HG03097 (cell line): Measurements from ENCODE around the gene IRX6.

Source experiments
- ATAC-seq: cut with Tn5 transposase; IDR thresholded peaks from one replicate; pipeline ENCODE4 v1.9.1; 2021; ENCODE audit not compliant: unreplicated experiment, low FRiP score

The IRX6 gene

DNA sequence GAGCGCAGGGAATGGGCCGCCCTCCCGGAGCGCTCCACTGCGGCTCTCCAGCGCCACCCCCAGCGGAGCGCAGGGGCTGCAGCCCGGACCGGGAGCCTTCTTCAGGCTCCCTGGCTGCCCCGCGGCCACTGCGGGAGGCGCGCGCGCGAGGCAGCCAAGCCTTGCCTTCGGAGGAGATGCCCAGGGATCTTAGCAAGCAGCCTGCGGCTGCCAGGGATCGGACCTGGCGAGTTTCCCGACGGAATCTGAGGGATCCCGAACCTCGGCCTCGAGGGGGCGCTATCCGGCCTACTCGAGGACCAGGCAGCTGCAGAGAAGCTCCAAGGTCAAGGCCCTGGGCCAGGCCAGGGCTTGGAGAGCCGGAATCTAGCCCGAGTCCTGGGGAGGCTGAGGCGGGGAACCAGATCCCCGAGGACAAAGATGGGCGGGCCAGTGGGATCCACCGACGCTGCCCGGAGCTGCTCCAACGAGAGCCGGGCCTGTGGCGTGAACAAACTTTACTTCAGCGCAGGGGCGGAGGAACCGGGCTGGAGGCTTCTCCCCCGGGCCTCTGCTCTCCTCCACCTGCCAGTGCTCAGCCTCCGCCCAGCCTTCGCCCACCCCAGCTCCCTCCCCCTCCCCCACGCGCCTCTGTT, at the start of gene IRX6:
Gene IRX6, plus strand, starts transcription at position 567 of the 635 bp plus-strand sequence. CDS start 889 bp downstream, outside the sequence.
- no peak for ATAC-seq

DNA sequence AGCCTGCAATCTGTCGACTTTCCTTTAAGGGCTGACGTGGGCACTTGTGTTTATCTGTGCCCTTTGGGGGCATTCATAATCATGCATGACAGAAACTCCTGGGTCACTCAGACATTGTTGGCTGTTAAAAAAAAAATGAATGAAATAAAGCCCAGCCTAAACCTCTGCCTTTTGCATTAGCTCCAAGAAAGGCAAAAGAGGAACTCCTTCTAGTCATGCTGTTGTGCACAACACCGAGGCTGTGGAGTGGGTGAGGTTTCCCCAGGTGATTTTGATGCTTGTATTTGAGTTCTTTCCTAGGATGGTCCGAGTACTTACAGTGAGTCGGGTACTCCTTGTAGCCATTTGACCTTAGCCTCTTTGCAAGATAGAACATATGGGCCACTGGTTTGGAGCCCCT, 49.6 kb upstream of the IRX6 start:
- ATAC-seq, result no peak

- no peak for ATAC-seq
These were observed 48.8 kb upstream of the IRX6 start for GRCh38 chr16:55275167-55275566.

DNA sequence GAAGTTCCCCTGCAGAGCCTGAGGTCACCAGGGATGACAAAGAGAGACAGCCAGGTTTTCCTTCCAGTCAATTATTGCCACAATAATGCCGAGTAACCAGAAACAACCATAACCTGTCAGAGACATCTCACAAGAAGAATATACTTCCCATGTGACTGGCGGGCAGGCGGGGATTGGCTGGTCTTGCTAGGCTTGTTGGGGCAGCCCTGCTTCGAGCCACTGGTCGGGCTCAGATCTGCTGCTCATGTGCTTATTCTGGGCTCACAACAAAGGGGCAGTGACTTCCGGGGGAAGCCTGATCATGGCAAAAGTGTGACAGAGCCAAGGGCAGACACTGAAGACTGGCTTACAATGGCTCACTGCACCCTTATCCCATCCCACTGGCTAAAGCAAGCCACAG, 48.1 kb upstream of the IRX6 start:
- no peak for ATAC-seq

GRCh38 chr16:55277536-55277935, 46.5 kb upstream of the IRX6 start:
- no peak for ATAC-seq

DNA sequence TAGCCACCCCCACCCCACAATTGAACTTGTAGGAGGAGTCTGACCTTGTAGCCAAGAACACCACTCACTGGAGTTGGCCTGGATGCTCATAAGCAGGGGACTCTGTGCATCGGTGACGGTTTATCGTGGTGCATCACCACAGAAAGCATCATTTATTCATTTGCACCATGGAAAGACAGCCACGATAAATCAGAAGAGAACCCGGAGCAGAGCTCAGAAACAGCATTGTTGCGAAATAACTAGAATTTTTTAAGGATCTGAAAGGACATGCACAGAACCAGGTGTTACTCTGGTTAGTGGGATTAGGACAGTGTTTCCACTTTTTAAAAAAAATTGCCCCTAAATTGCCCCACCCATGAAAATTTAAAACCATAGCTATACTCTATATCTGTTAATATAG, 44.4 kb upstream of the IRX6 start:
- ATAC-seq, result no peak

DNA sequence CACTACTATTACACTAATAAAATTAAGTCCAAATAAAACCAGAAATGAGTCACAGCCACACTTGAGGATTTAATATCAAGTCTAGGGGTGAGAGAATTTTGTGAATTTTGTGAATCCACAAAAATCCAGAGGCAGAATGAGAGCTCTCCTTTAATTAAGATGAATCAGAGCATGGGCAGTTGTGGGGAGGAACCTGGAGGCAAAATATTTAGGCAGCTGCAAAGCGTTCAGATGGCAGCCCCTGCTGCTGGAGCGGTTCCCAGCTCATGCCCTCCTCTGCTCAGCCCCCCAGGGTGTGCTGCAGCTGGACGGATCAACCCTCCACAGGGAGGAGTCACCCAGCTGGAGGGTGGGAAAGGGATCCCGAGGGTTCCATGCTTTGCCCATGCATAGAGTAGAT, 43.4 kb upstream of the IRX6 start:
- ATAC-seq, result no peak

DNA sequence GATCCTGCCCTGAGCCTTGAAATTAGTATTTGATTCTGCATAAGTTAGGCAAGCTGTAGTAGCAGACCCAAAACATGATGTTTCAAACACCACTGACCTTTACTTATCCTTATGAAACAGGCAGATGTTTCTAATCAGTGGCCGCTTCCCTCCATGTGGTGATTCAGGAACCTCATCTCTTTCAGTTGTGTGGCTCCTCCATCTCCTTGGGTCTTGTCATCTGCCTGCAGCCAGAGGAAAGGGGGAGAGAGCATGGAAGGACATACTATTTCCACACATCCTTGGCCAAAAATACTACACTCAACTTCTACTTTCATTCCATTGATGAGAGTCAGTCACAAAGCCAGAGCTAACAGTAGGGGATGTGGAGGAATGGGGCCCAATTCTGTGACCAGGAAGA, 41.6 kb upstream of the IRX6 start:
- ATAC-seq, result no peak

GRCh38 chr16:55283812-55284717, 39.9 kb upstream of the IRX6 start:
- ATAC-seq, result no peak

DNA sequence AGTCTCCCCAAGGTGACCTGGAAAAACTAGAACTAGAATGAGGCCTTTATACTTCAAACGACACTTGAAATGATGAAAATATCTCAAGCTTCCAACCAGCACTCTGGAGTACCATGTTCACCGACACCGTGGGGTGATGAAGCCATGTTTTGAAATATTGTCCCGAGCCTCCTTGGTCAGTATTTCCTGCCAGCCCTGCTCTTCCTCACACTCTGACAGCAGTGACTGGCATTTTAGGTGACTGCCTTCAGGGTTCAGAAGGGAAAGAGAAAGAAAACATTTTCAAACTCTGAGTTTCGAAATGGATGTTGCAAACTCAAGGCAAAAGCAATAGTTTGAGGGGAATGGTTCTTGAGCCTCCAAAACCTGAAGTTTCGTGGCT, 39.3 kb upstream of the IRX6 start:
- ATAC-seq, result no peak

GRCh38 chr16:55285586-55285985, 38.4 kb upstream of the IRX6 start:
- no peak for ATAC-seq

DNA sequence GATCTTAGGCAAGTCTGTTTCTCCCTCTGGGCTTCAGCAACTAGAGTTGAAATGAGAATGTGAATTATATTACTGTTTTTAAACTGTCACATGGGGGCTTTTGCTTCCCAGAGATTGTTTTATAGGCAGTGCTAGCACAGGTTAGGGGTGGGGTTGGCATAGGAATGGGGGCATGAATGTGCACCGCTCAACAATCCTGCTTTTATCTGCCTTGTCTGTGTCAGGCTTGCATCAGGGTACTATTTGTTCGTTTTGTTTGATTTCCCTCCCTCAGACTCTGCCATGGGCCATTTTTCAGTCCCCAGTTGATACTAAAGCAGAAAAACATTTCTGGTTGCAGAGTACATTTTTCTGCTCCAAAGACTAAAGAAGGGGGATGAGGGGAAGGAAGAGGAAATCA, 34.6 kb upstream of the IRX6 start:
- ATAC-seq, result no peak

- no peak for ATAC-seq
These were observed 32.2 kb upstream of the IRX6 start for GRCh38 chr16:55291847-55292246.

DNA sequence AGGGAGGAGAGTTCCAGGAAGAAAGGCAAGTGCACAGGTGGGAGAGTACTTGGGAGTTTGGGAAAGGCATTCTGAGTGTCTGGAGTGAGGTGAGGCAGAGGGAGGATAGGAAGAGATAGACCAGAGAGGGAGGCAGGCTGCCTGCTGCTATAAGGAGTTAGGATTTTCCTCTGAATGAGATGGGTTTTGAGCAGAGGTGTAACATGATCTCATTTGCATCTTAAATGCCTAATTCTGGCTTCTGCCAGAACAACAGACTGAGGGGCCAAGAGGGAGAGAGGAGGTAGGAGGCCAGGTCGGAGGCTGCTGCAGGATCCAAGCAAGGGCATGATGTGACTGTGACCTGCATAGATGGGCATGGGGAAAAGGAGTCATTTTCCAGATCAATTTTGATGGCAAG, 31.5 kb upstream of the IRX6 start:
- ATAC-seq, result no peak

- ATAC-seq, result no peak
These were observed 29.9 kb upstream of the IRX6 start for GRCh38 chr16:55294129-55294528.

DNA sequence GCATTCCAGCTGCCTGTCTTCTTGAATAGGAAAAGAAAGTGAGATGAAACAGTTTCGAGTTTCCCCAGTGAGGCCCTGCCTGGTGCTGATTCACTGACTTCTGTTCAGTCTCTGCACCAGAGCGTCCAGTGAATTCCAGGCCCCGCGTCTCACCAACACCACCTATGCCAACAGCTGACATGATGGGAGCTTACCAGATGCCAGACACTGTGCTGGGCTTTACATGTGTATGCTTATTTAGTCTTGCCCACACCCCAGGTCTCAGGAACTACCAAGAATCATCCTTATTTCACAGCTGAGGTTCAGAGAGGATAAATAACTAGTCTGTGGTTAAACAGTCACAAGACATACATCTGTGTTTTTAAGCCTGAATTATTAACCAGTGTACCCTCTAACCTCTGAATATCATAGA, 29.1 kb upstream of the IRX6 start:
- ATAC-seq, result no peak

DNA sequence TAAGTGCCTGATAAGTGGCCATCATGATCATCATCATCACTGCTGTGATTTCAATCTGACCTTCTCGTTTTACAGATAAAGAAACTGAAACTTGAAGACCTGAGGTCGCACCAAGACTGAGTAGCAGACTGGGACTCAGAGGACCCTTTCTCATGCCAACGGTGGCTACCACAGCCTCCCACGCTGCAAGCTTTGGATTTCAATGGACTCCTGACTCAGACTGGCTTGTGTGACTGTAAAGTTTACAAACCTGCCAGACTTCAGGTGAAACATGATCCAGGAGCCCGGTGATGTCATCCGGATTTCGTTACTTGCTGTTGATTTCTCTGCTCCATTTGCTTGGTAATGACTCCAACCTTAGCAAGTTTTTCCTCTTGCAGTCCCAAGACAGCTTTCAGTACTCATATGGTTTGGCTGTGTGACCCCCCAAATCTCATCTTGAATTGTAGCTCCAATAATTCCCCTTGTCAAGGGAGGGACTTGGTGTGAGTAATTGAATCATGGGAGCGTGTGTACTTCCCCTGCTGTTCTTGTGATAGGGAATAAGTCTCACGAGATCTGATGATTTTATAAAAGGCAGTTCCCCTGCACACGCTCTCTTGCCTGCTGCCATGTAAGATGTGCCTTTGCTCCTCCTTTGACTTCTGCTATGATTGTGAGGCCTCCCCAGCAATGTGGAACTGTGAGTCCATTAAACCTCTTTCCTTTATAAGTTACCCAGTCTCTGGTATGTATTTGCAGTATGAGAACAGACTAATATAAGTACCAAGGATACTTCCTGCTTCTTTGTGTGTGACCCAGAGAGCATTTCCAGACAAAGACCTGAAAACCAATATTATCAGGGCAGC, 26.7 kb upstream of the IRX6 start:
- ATAC-seq, result no peak

- no peak for ATAC-seq
These were observed 26.0 kb upstream of the IRX6 start for GRCh38 chr16:55297910-55298479.

DNA sequence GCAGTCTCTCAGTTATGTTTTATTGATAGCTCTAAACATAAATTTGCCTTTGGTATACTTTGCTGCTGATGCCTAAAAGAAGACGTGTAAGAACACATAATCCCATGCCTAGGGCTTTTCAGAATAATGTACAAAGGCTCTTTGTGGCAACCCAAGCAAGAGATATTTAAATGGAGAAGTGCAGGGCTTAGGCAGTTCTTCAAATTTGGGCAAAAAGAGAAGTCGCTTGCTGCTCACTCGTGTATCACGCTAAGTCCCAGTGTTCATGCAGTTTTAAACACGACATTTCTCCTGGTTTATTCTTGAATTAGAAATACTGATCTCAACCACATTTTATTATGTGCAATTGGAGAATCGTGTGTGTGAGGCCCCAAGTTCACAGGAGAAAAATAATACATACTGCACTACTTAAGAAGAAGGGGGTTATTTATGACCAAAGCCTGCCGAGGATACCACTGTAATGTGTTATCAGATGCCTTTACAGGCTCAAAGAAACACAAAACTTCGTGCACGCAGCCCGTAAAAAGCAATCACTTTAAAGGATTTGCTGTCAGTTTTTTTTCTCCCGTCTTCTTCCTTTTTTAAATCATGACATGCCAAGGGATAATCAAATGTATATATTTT, 22.5 kb upstream of the IRX6 start:
- no peak for ATAC-seq

DNA sequence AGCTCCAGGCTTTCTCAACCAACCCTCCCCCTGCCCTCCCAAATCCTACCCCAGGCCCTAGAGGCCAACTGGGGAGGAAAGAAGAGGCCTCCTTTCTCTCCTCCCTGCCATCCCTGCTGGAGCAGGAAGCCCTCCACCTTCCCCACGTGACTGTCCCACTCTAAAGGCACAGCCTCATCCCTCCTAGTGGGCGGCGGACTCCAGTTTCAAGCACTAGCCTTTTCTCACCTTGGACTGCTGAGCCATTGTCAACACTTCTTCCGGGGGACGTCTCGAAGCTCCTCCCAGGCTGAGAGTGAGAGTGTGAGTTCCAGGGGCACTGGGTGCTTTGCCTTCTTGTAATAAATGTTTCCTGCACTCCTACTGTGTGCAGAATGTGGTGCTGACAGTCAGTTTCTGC, 21.4 kb upstream of the IRX6 start:
- no peak for ATAC-seq
